ENCODE results near the gene MARCHF7.

- TF ChIP-seq CTCF (IDR thresholded peaks at IDR 0.05; ENCODE audit: insufficient read depth, low read depth, low read length) (no peak), EZH2 (IDR thresholded peaks at IDR 0.05; ENCODE audit: insufficient read depth, low read length) (no peak)
Observed at GRCh38 chr2:159708066-159708760, 4.1 kb upstream of the MARCHF7 start.

All from astrocyte (in vitro differentiated cells and primary cell).